HepG2 (cell line): Measurements from ENCODE around the gene DDRGK1. TPM values are rescaled to one million over a fixed set of nuclear protein-coding genes. Genes with fewer than 3 reads are reported as not detected.

ENCODE experiments used
- BRF2 ChIP-seq: sonication (generic); formaldehyde crosslinking; IDR thresholded peaks from 2 replicates; pipeline ENCODE4 v1.8.1; 2022; ENCODE audit warnings: mild to moderate bottlenecking, missing genetic modification reagents
- CAMTA2 ChIP-seq: sonication (generic); formaldehyde crosslinking; IDR thresholded peaks from 2 replicates; pipeline ENCODE4 v1.4.0; 2020; ENCODE audit warnings: mild to moderate bottlenecking, missing genetic modification reagents, borderline replicate concordance
- CBX1 ChIP-seq: IDR thresholded peaks from one replicate; pipeline ENCODE4 v1.6.1; 2016; ENCODE audit warnings: antibody characterized with exemption, low read depth
- GMEB1 ChIP-seq: sonication (generic); formaldehyde crosslinking; IDR thresholded peaks from 2 replicates; pipeline ENCODE4 v1.5.1; 2020; ENCODE audit warnings: missing genetic modification reagents, mild to moderate bottlenecking, borderline replicate concordance
- HNRNPLL ChIP-seq: fragments of 200-400 bp; formaldehyde crosslinking; IDR thresholded peaks from 2 replicates; pipeline ENCODE4 v1.6.1; 2017; ENCODE audit warnings: mild to moderate bottlenecking, low read depth, low read length; ENCODE audit not compliant: poor library complexity, severe bottlenecking
- IKZF4 ChIP-seq: sonication (generic); formaldehyde crosslinking; IDR thresholded peaks from 2 replicates; pipeline ENCODE4 v1.5.1; 2020; ENCODE audit warnings: borderline replicate concordance, mild to moderate bottlenecking, low read depth, missing genetic modification reagents; ENCODE audit errors: not compliant biosample characterization
- JUNB ChIP-seq: sonication (generic); formaldehyde crosslinking; IDR thresholded peaks from 2 replicates; pipeline ENCODE4 v1.8.0; 2022; ENCODE audit warnings: missing genetic modification reagents, mild to moderate bottlenecking, borderline replicate concordance
- MATR3 ChIP-seq: sonication (generic); formaldehyde crosslinking; IDR thresholded peaks from 2 replicates; pipeline ENCODE4 v1.4.0; 2020; ENCODE audit warnings: missing genetic modification reagents
- ZNF33A ChIP-seq: sonication (generic); formaldehyde crosslinking; IDR thresholded peaks from 2 replicates; pipeline ENCODE4 v1.5.1; 2020; ENCODE audit warnings: missing genetic modification reagents, mild to moderate bottlenecking, moderate library complexity, borderline replicate concordance
- ZNF670 ChIP-seq: sonication (generic); formaldehyde crosslinking; IDR thresholded peaks from 2 replicates; pipeline ENCODE4 v1.8.0; 2022; ENCODE audit warnings: mild to moderate bottlenecking, missing genetic modification reagents, borderline replicate concordance
- polyA plus RNA-seq, 8 experiments: library from polyadenylated mRNA; depleted of rRNA in 3 of 8; stranded (reverse) in 7 of 8; unstranded in 1 of 8; fragments of >200 nt; fragmentation: Illumina TruSeq in 4 of 8; extraction: Trizol in 4 of 8; gene quantifications; 2 replicates each; pipeline versions ENCODE4 v1.2.1 to v1.2.3, GENCODE V29; 2011 to 2016; ENCODE audit warnings: low read depth in 4 of 8, missing spikeins in 1 of 8, mixed read lengths in 1 of 8; ENCODE audit not compliant: insufficient read depth in 1 of 8
- total RNA-seq, 5 experiments: library from RNA; depleted of rRNA; stranded (reverse); fragments of >200 nt; fragmentation: Illumina TruSeq; extraction: Trizol; gene quantifications; 2 replicates each; pipeline ENCODE4 v1.2.3, GENCODE V29; 2016; ENCODE audit warnings: low read depth in 1 of 5
- TF ChIP-seq, protein P1 (sequence below): sonication (generic); formaldehyde crosslinking; IDR thresholded peaks from 2 replicates; pipeline ENCODE4 v1.9.0; 2021; ENCODE audit warnings: missing genetic modification reagents, mild to moderate bottlenecking, borderline replicate concordance
- TF ChIP-seq, protein P2 (sequence below): sonication (generic); formaldehyde crosslinking; IDR thresholded peaks from 2 replicates; pipeline ENCODE4 v1.9.0; 2021; ENCODE audit warnings: missing genetic modification reagents, mild to moderate bottlenecking, borderline replicate concordance
- TF ChIP-seq, protein P3 (sequence below): sonication (generic); formaldehyde crosslinking; IDR thresholded peaks from 2 replicates; pipeline ENCODE4 v1.5.1; 2020; ENCODE audit warnings: mild to moderate bottlenecking, moderate library complexity, missing genetic modification reagents
- TF ChIP-seq, protein P4 (sequence below): sonication (generic); formaldehyde crosslinking; IDR thresholded peaks from 2 replicates; pipeline ENCODE4 v1.5.0; 2020; ENCODE audit warnings: missing genetic modification reagents
- TF ChIP-seq, protein P5 (sequence below): sonication (generic); formaldehyde crosslinking; IDR thresholded peaks from 2 replicates; pipeline ENCODE4 v1.4.0; 2020; ENCODE audit warnings: missing genetic modification reagents, borderline replicate concordance

The DDRGK1 gene
- total and polyA plus RNA-seq, 2 of the 13 experiments (the other 11 are each of a cell fraction or from before 2014, with no cell fraction given), result 96.7 to 149 TPM

- TF ChIP-seq MATR3 (no peak; the same call in 1 of the 2 replicates), ZNF33A (CRISPR knock-in tag) (peak; percentile 91; the same call in 1 of the 2 replicates), HNRNPLL (peak; percentile 95), ZNF670 (CRISPR knock-in tag) (peak; percentile 90; the same call in 1 of the 2 replicates), BRF2 (CRISPR knock-in tag) (peak; percentile 90; the same call in 1 of the 2 replicates), GMEB1 (CRISPR knock-in tag) (peak; percentile 65), CAMTA2 (CRISPR knock-in tag) (peak; percentile 4; the same call in 1 of the 2 replicates), JUNB (CRISPR knock-in tag) (no peak), IKZF4 (CRISPR knock-in tag) (peak; percentile 94), CBX1 (peak; percentile 23)
- TF ChIP-seq, protein P1, sequence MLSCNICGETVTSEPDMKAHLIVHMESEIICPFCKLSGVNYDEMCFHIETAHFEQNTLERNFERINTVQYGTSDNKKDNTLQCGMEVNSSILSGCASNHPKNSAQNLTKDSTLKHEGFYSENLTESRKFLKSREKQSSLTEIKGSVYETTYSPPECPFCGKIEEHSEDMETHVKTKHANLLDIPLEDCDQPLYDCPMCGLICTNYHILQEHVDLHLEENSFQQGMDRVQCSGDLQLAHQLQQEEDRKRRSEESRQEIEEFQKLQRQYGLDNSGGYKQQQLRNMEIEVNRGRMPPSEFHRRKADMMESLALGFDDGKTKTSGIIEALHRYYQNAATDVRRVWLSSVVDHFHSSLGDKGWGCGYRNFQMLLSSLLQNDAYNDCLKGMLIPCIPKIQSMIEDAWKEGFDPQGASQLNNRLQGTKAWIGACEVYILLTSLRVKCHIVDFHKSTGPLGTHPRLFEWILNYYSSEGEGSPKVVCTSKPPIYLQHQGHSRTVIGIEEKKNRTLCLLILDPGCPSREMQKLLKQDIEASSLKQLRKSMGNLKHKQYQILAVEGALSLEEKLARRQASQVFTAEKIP (CRISPR knock-in tag), result no peak
- TF ChIP-seq, protein P2, sequence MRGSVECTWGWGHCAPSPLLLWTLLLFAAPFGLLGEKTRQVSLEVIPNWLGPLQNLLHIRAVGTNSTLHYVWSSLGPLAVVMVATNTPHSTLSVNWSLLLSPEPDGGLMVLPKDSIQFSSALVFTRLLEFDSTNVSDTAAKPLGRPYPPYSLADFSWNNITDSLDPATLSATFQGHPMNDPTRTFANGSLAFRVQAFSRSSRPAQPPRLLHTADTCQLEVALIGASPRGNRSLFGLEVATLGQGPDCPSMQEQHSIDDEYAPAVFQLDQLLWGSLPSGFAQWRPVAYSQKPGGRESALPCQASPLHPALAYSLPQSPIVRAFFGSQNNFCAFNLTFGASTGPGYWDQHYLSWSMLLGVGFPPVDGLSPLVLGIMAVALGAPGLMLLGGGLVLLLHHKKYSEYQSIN (CRISPR knock-in tag), result no peak
- TF ChIP-seq, protein P3, sequence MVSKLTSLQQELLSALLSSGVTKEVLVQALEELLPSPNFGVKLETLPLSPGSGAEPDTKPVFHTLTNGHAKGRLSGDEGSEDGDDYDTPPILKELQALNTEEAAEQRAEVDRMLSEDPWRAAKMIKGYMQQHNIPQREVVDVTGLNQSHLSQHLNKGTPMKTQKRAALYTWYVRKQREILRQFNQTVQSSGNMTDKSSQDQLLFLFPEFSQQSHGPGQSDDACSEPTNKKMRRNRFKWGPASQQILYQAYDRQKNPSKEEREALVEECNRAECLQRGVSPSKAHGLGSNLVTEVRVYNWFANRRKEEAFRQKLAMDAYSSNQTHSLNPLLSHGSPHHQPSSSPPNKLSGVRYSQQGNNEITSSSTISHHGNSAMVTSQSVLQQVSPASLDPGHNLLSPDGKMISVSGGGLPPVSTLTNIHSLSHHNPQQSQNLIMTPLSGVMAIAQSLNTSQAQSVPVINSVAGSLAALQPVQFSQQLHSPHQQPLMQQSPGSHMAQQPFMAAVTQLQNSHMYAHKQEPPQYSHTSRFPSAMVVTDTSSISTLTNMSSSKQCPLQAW (CRISPR knock-in tag), result peak; percentile 71
- TF ChIP-seq, protein P4, sequence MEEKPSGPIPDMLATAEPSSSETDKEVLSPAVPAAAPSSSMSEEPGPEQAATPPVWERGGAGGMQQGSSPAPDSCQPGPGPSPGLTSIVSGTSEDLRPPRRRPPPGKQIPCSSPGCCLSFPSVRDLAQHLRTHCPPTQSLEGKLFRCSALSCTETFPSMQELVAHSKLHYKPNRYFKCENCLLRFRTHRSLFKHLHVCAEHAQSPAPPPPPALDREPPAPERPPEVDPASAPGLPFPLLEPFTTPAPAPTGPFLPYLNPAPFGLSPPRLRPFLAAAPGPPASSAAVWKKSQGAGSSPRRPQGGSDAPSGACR (CRISPR knock-in tag), result peak; percentile 92; the same call in 1 of the 2 replicates
- TF ChIP-seq, protein P5, sequence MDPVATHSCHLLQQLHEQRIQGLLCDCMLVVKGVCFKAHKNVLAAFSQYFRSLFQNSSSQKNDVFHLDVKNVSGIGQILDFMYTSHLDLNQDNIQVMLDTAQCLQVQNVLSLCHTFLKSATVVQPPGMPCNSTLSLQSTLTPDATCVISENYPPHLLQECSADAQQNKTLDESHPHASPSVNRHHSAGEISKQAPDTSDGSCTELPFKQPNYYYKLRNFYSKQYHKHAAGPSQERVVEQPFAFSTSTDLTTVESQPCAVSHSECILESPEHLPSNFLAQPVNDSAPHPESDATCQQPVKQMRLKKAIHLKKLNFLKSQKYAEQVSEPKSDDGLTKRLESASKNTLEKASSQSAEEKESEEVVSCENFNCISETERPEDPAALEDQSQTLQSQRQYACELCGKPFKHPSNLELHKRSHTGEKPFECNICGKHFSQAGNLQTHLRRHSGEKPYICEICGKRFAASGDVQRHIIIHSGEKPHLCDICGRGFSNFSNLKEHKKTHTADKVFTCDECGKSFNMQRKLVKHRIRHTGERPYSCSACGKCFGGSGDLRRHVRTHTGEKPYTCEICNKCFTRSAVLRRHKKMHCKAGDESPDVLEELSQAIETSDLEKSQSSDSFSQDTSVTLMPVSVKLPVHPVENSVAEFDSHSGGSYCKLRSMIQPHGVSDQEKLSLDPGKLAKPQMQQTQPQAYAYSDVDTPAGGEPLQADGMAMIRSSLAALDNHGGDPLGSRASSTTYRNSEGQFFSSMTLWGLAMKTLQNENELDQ (CRISPR knock-in tag), result peak; percentile 75; the same call in 1 of the 2 replicates
Measured at GRCh38 chr20:3173610-3174441, 30.7 kb downstream of the DDRGK1 start (continued).
